ENCODE measurements around the gene EYA2.

EYA2 gene

DNA sequence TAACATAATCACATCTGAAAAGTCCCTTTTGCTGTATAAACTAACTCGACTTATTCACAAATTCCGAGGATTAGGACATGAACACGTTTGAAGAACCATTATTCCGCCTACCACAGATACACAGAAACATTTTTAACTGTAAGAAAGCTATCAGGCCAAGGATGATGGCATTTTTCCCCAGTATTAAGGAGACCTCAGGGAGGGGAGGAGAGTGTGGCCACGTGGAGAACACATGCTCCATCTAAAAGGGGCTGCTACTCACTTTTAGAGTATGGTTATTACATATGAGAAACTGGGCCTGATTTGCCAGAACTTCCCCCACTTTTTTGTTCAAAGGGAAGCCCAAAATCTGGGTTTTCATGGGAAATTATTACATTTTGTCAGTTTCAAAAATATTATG is 153.4 kb downstream of the EYA2 start:
- H3K4me3 ChIP-seq (ENCODE audit: low read length): no peak overlapping the region
- no peaks in the 10 kb centered on the region for H3K36me3 ChIP-seq (ENCODE audit: control insufficient read depth, insufficient read depth, low read length)
- H3K9ac ChIP-seq (ENCODE audit: low read length): no peak overlapping the region
- H3K27ac ChIP-seq (ENCODE audit: low read depth, low read length): no peak overlapping the region
- no peaks in the 10 kb centered on the region for H3K27me3 ChIP-seq (ENCODE audit: control insufficient read depth, insufficient read depth, low read length)
- no peaks in the 10 kb centered on the region for H3K4me1 ChIP-seq (ENCODE audit: control insufficient read depth, insufficient read depth, low read length)

DNA sequence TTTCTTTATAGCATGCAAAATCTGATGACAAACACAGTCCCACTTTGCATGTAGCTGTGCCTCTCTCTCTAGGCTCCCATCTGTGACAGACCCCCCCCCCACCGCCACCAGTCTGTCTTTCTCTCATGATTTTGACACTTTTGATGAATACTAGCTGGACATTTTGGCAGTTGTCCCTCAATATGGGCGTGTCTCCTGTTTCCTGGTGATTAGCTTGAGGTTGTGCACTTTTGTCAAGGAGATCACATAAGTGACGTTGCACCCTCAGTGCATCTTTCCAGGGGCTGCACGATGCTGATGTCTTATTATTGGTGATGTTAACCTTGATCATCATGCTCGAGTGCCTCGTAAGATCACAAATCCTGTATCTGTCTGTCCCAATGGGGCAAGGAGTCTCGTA is 155.1 kb downstream of the EYA2 start:
- H3K27me3 ChIP-seq (ENCODE audit: control insufficient read depth, insufficient read depth, low read length): no peaks in the 10 kb centered on the region
- no peak overlapping the region for H3K4me3 ChIP-seq (ENCODE audit: low read length)
- H3K36me3 ChIP-seq (ENCODE audit: control insufficient read depth, insufficient read depth, low read length): no peaks in the 10 kb centered on the region
- no peak overlapping the region for H3K27ac ChIP-seq (ENCODE audit: low read depth, low read length)
- H3K4me1 ChIP-seq (ENCODE audit: control insufficient read depth, insufficient read depth, low read length): no peaks in the 10 kb centered on the region
- no peak overlapping the region for H3K9ac ChIP-seq (ENCODE audit: low read length)

DNA sequence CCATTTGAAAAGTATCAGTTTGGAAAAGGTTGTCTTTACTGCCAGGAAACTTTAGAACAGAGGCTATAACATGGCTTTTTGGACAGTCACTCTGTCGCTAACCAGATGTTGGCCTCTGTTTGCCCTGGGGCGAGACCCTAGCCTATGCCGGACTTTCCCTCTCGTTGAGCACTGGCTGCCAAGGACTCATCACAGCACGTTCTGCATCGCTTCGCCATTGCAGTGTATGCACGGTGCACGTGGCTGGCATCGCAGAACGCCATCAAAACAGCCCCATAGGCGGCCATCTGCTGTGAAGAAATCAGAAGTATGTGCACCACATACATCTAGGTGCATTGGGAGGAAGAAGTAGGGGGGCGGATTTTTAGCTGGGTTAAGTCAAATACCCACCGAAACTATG is 156.4 kb downstream of the EYA2 start:
- H3K27ac ChIP-seq (ENCODE audit: low read depth, low read length): no peak overlapping the region
- H3K4me3 ChIP-seq (ENCODE audit: low read length): no peak overlapping the region
- no peaks in the 10 kb centered on the region for H3K36me3 ChIP-seq (ENCODE audit: control insufficient read depth, insufficient read depth, low read length)
- no peaks in the 10 kb centered on the region for H3K27me3 ChIP-seq (ENCODE audit: control insufficient read depth, insufficient read depth, low read length)
- no peaks in the 10 kb centered on the region for H3K4me1 ChIP-seq (ENCODE audit: control insufficient read depth, insufficient read depth, low read length)
- H3K9ac ChIP-seq (ENCODE audit: low read length): no peak overlapping the region

DNA sequence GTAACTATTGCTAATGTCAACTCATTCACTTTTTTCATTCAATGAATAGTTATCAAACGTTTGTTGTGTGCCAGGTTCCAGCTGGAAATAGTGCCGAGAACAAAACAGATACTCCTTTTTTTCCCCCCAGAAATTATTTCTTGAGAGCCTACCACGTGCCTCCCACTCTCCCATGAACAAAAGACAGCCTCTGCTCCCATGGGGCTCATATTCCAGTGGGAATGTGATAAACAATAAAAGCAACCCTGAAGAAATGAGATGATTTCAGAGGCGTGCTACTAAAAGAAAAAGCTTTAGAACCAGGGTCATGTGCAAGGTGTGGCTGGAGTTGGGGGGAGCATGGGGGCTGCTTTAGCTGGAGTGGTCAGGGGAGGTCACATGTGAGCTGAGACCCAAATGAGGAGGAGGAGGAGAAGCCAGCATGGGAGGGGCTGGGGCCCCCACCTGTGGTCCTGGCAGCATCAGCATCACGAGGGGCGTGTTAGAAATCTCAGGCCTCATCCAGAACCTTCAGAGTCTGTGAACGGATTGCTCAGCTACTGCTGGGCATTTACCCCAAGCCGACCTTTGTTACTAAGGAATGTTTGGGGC is 157.4 kb downstream of the EYA2 start:
- Histone ChIP-seq H3K36me3 (ENCODE audit: control insufficient read depth, insufficient read depth, low read length) (no peaks in the 10 kb centered on the region), H3K27ac (ENCODE audit: low read depth, low read length) (no peak overlapping the region), H3K4me3 (ENCODE audit: low read length) (no peak overlapping the region), H3K4me1 (ENCODE audit: control insufficient read depth, insufficient read depth, low read length) (no peaks in the 10 kb centered on the region), H3K9ac (ENCODE audit: low read length) (no peak overlapping the region), H3K27me3 (ENCODE audit: control insufficient read depth, insufficient read depth, low read length) (no peaks in the 10 kb centered on the region)

DNA sequence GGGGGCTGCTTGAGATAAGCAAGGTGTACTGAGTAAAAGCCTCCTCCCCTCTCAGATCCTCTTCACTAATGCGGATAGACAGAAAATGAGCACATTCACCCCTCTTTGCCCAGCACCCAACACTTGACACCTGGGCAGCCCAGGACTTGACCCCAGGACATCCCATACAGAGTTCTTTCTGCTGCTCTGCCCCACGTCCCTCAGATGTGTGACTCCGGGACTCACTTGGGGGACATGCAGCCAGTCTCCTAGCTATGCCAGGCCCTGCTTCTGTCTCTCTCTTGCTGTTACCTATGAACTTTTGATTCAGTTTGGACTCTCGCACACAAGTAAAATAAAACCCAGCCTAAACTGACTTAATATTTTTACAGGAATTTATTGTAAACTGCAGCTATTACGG is 159.9 kb downstream of the EYA2 start:
- Histone ChIP-seq H3K36me3 (ENCODE audit: control insufficient read depth, insufficient read depth, low read length) (no peaks in the 10 kb centered on the region), H3K27ac (ENCODE audit: low read depth, low read length) (no peak overlapping the region), H3K9ac (ENCODE audit: low read length) (no peak overlapping the region), H3K4me3 (ENCODE audit: low read length) (no peak overlapping the region), H3K4me1 (ENCODE audit: control insufficient read depth, insufficient read depth, low read length) (no peaks in the 10 kb centered on the region), H3K27me3 (ENCODE audit: control insufficient read depth, insufficient read depth, low read length) (no peaks in the 10 kb centered on the region)

DNA sequence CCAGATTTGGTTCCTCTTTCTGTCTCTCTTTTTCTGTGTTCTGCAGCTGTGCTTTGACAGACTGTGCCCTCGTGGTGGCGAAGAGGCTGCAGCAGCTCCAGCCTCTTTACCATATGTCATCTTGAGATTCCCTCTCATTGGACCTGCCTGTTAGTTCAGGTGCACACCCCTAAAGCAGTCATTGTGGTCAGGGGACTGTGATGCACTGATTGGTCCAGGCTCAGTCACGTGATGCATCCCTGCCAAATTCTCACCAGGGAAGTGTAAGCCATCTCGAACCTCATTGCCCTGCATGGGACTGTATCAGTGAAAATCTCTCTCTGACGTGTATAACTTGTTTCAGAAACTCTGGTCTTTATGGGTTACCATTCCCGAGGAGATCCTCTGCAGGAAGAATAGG is 160.3 kb downstream of the EYA2 start:
- Histone ChIP-seq H3K27me3 (ENCODE audit: control insufficient read depth, insufficient read depth, low read length) (no peaks in the 10 kb centered on the region), H3K27ac (ENCODE audit: low read depth, low read length) (no peak overlapping the region), H3K36me3 (ENCODE audit: control insufficient read depth, insufficient read depth, low read length) (no peaks in the 10 kb centered on the region), H3K9ac (ENCODE audit: low read length) (no peak overlapping the region), H3K4me3 (ENCODE audit: low read length) (no peak overlapping the region), H3K4me1 (ENCODE audit: control insufficient read depth, insufficient read depth, low read length) (no peaks in the 10 kb centered on the region)

GRCh38 chr20:47055699-47056369 is 161.2 kb downstream of the EYA2 start:
- H3K4me1 ChIP-seq (ENCODE audit: control insufficient read depth, insufficient read depth, low read length): no peaks in the 10 kb centered on the region
- no peaks in the 10 kb centered on the region for H3K27me3 ChIP-seq (ENCODE audit: control insufficient read depth, insufficient read depth, low read length)
- H3K36me3 ChIP-seq (ENCODE audit: control insufficient read depth, insufficient read depth, low read length): no peaks in the 10 kb centered on the region
- H3K4me3 ChIP-seq (ENCODE audit: low read length): no peak overlapping the region
- no peak overlapping the region for H3K9ac ChIP-seq (ENCODE audit: low read length)
- no peak overlapping the region for H3K27ac ChIP-seq (ENCODE audit: low read depth, low read length)

- Histone ChIP-seq H3K9ac (ENCODE audit: low read length) (no peak overlapping the region), H3K27ac (ENCODE audit: low read depth, low read length) (no peak overlapping the region), H3K4me3 (ENCODE audit: low read length) (no peak overlapping the region)
Measured at GRCh38 chr20:47057661-47058060, 163.0 kb downstream of the EYA2 start.

DNA sequence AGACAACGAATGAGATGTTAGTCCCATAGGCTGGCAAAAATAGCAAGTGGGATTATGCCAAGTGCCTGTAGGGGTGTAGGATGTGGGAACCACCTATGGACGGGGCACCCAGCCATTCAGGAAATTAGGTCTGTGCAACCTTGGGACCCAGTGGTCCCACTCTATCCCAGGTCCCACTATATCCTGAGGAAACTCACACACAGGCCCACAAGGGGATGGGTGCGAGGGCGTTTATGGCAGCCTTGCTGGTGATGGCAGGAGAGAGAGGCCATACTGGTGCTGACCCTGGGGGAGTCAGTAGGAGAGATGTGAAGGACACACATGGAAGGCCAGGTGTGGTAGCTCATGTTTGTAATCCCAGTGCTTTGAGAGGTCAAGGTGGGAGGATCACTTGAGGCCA is 163.6 kb downstream of the EYA2 start:
- Histone ChIP-seq H3K4me1 (ENCODE audit: control insufficient read depth, insufficient read depth, low read length) (no peaks in the 10 kb centered on the region), H3K9ac (ENCODE audit: low read length) (no peak overlapping the region), H3K4me3 (ENCODE audit: low read length) (no peak overlapping the region), H3K36me3 (ENCODE audit: control insufficient read depth, insufficient read depth, low read length) (no peaks in the 10 kb centered on the region), H3K27ac (ENCODE audit: low read depth, low read length) (no peak overlapping the region), H3K27me3 (ENCODE audit: control insufficient read depth, insufficient read depth, low read length) (no peaks in the 10 kb centered on the region)

More at GRCh38 chr20:47057661-47058060, 163.0 kb downstream of the EYA2 start:
- no peaks in the 10 kb centered on the region for H3K27me3 ChIP-seq (ENCODE audit: control insufficient read depth, insufficient read depth, low read length)
- no peaks in the 10 kb centered on the region for H3K4me1 ChIP-seq (ENCODE audit: control insufficient read depth, insufficient read depth, low read length)
- no peaks in the 10 kb centered on the region for H3K36me3 ChIP-seq (ENCODE audit: control insufficient read depth, insufficient read depth, low read length)

GRCh38 chr20:47059536-47059935 is 164.9 kb downstream of the EYA2 start:
- H3K9ac ChIP-seq (ENCODE audit: low read length): no peak overlapping the region
- no peaks in the 10 kb centered on the region for H3K4me1 ChIP-seq (ENCODE audit: control insufficient read depth, insufficient read depth, low read length)
- H3K4me3 ChIP-seq (ENCODE audit: low read length): no peak overlapping the region
- H3K27ac ChIP-seq (ENCODE audit: low read depth, low read length): no peak overlapping the region
- no peaks in the 10 kb centered on the region for H3K36me3 ChIP-seq (ENCODE audit: control insufficient read depth, insufficient read depth, low read length)
- H3K27me3 ChIP-seq (ENCODE audit: control insufficient read depth, insufficient read depth, low read length): no peaks in the 10 kb centered on the region

DNA sequence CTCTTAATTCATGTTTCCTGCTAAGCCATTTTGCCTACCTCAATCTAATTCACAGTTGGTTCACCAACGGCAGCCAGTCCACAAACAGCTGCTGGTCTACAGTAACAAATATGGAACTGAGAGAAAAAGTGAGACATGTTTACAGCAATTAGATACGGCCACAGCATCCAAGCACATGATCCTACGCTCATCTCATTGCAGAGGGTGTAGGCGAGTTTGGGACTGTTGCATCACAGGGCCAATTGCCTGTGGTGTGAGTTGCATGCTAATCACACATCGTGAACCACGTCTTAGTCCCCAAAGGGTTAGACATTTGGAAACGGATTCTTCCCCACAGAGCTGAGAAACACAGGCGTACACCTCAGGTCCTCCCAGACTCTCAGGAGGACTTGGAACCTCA is 166.9 kb downstream of the EYA2 start:
- no peaks in the 10 kb centered on the region for H3K36me3 ChIP-seq (ENCODE audit: control insufficient read depth, insufficient read depth, low read length)
- no peak overlapping the region for H3K9ac ChIP-seq (ENCODE audit: low read length)
- H3K27ac ChIP-seq (ENCODE audit: low read depth, low read length): no peak overlapping the region
- H3K27me3 ChIP-seq (ENCODE audit: control insufficient read depth, insufficient read depth, low read length): no peaks in the 10 kb centered on the region
- no peak overlapping the region for H3K4me3 ChIP-seq (ENCODE audit: low read length)
- H3K4me1 ChIP-seq (ENCODE audit: control insufficient read depth, insufficient read depth, low read length): no peaks in the 10 kb centered on the region

- Histone ChIP-seq H3K27ac (ENCODE audit: low read depth, low read length) (no peak overlapping the region), H3K4me1 (ENCODE audit: control insufficient read depth, insufficient read depth, low read length) (no peaks in the 10 kb centered on the region), H3K36me3 (ENCODE audit: control insufficient read depth, insufficient read depth, low read length) (no peaks in the 10 kb centered on the region), H3K9ac (ENCODE audit: low read length) (no peak overlapping the region), H3K27me3 (ENCODE audit: control insufficient read depth, insufficient read depth, low read length) (no peaks in the 10 kb centered on the region), H3K4me3 (ENCODE audit: low read length) (no peak overlapping the region)
Measured at GRCh38 chr20:47062226-47062890, 167.7 kb downstream of the EYA2 start.

DNA sequence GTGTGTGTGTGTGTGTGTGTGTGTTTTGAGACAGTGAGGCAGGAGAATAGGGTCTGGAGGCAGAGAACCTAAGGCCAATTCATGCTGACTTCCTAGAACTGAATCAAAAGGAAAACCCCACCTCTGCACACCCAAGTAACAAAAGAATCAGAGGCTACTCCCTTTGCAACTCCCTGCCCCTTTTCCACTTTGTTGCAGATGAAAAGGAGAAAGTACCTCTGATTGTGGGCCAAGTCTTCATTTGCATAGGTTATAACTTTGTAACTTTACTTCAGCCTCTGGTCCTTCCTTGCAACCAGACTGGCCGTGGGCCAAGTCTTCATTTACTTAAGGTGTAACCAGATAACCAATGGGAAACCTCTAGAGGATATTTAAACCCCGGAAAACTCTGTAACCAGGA is 168.8 kb downstream of the EYA2 start:
- no peaks in the 10 kb centered on the region for H3K27me3 ChIP-seq (ENCODE audit: control insufficient read depth, insufficient read depth, low read length)
- H3K36me3 ChIP-seq (ENCODE audit: control insufficient read depth, insufficient read depth, low read length): no peaks in the 10 kb centered on the region
- no peak overlapping the region for H3K27ac ChIP-seq (ENCODE audit: low read depth, low read length)
- no peak overlapping the region for H3K4me3 ChIP-seq (ENCODE audit: low read length)
- no peaks in the 10 kb centered on the region for H3K4me1 ChIP-seq (ENCODE audit: control insufficient read depth, insufficient read depth, low read length)
- H3K9ac ChIP-seq (ENCODE audit: low read length): no peak overlapping the region

All from rectal smooth muscle tissue (tissue), 1 donor.